HCT116 (cell line): ENCODE results near the gene MFSD1. TPM values are rescaled to one million over a fixed set of nuclear protein-coding genes. Genes with fewer than 3 reads are reported as not detected.

Source experiments
- ATAC-seq: fragments of 200-7000 bp; cut with Tn5 transposase; 2 replicates; pipeline ENCODE4 v1.9.1; 2020; ENCODE audit warnings: mild to moderate bottlenecking, moderate library complexity
- BruUV-seq: library from RNA; stranded (reverse); fragments of 400-500 nt; replicated peaks from 2 replicates; lab custom pipeline; 2021; lab: Mats Ljungman, UMichigan
- CTCF ChIA-PET: fragments of 300-600 bp; sonication (Branson Sonifier 250); formaldehyde crosslinking; loops from one replicate; lab custom pipeline; 2021; ENCODE audit warnings: antibody characterized with exemption; lab: Charles Lee
- POLR2A ChIA-PET: fragments of 300-600, 350-600 bp; sonication (Branson Sonifier 250); formaldehyde crosslinking; loops from one replicate; lab custom pipeline; 2021; ENCODE audit warnings: antibody characterized with exemption; lab: Charles Lee
- RAD21 ChIA-PET, 2 experiments: fragments of 300-600 bp; sonication (Branson Sonifier 250); formaldehyde crosslinking; loops; one replicate each; lab custom pipeline; 2023; ENCODE audit warnings: low total read pairs in 2 of 2; ENCODE audit not compliant: uncharacterized antibody in 2 of 2, unreplicated experiment in 2 of 2, low non-redundant PET in 1 of 2; lab: Charles Lee
- DNase-seq: peaks from one replicate; pipeline ENCODE4 v3.0.0-alpha.2; 2010; ENCODE audit warnings: low read depth, low spot score
- H2AFZ ChIP-seq: fragments of 200-600 bp; shearing (Covaris generic), sonication (generic); 2 replicates; pipeline ENCODE4 v1.6.1; 2017; ENCODE audit warnings: low read depth, mixed run types, mixed read lengths, antibody characterized with exemption, low read length; ENCODE audit not compliant: poor library complexity, severe bottlenecking
- H3K27ac ChIP-seq: 2 replicates; pipeline ENCODE4 v1.5.1; 2012; ENCODE audit warnings: low read depth, low read length
- H3K27me3 ChIP-seq: fragments of 200-600 bp; sonication (generic); 2 replicates; pipeline ENCODE4 v1.6.1; 2016; ENCODE audit warnings: mixed run types, low read length, mixed read lengths; ENCODE audit not compliant: insufficient read depth
- H3K36me3 ChIP-seq, 2 experiments: fragments of 200-500 bp in 1 of 2; fragments of 200-600 bp in 1 of 2; sonication (Bioruptor generic) in 1 of 2; sonication (generic) in 1 of 2; 2 replicates each; pipeline versions ENCODE4 v1.5.1 to v1.6.1; 2014 to 2016; ENCODE audit warnings: low read length in 2 of 2, inconsistent platforms in 1 of 2, mixed read lengths in 1 of 2, mixed run types in 1 of 2; ENCODE audit not compliant: insufficient read depth in 2 of 2, control insufficient read depth in 1 of 2
- H3K4me1 ChIP-seq, 2 experiments: fragments of 200-600 bp in 1 of 2; sonication (generic) in 1 of 2; 2 replicates each; pipeline versions ENCODE4 v1.5.1 to v1.6.1; 2012 to 2017; ENCODE audit warnings: low read length in 2 of 2, inconsistent platforms in 1 of 2, mild to moderate bottlenecking in 1 of 2, mixed read lengths in 1 of 2, mixed run types in 1 of 2, moderate library complexity in 1 of 2; ENCODE audit not compliant: insufficient read depth in 2 of 2, control insufficient read depth in 1 of 2
- H3K4me2 ChIP-seq: fragments of 200-600 bp; sonication (generic); 2 replicates; pipeline ENCODE4 v1.6.1; 2017; ENCODE audit warnings: mixed run types, low read length, mixed read lengths
- H3K4me3 ChIP-seq, 2 experiments: fragments of 200-600 bp in 1 of 2; sonication (generic) in 1 of 2; replicated peaks in 1 of 2; 2 replicates each; pipeline ENCODE4 v1.5.1; 2011 to 2016; ENCODE audit warnings: low read length in 2 of 2, control low read depth in 1 of 2, low read depth in 1 of 2, mild to moderate bottlenecking in 1 of 2, mixed read lengths in 1 of 2, mixed run types in 1 of 2
- H3K79me2 ChIP-seq: fragments of 200-600 bp; sonication (generic); 2 replicates; pipeline ENCODE4 v1.6.1; 2017; ENCODE audit warnings: mild to moderate bottlenecking, mixed run types, low read length, moderate library complexity, mixed read lengths; ENCODE audit not compliant: insufficient read depth
- H3K9ac ChIP-seq: fragments of 200-600 bp; sonication (generic); 2 replicates; pipeline ENCODE4 v1.6.1; 2016; ENCODE audit warnings: low read length, mixed read lengths
- H3K9me2 ChIP-seq: fragments of 200-600 bp; sonication (generic), shearing (Covaris generic); 2 replicates; pipeline ENCODE4 v1.6.1; 2017; ENCODE audit warnings: mixed run types, mild to moderate bottlenecking, moderate library complexity; ENCODE audit not compliant: insufficient read depth
- H3K9me3 ChIP-seq, 2 experiments: fragments of 200-500 bp in 1 of 2; fragments of 200-600 bp in 1 of 2; sonication (Bioruptor generic) in 1 of 2; sonication (generic) in 1 of 2; 2 replicates each; pipeline ENCODE4 v1.6.1; 2014 to 2017; ENCODE audit warnings: low read length in 2 of 2, mixed read lengths in 2 of 2, inconsistent platforms in 1 of 2, low read depth in 1 of 2, mild to moderate bottlenecking in 1 of 2, mixed run types in 1 of 2, moderate library complexity in 1 of 2; ENCODE audit not compliant: control insufficient read depth in 1 of 2, insufficient read depth in 1 of 2
- H4K20me1 ChIP-seq: fragments of 200-600 bp; sonication (generic), shearing (Covaris generic); 2 replicates; pipeline ENCODE4 v1.6.1; 2017; ENCODE audit warnings: mixed run types, mild to moderate bottlenecking, moderate library complexity; ENCODE audit not compliant: insufficient read depth
- CBX3 ChIP-seq: IDR thresholded peaks from 2 replicates; pipeline ENCODE4 v1.6.1; 2012; ENCODE audit warnings: low read depth
- CEBPB ChIP-seq: IDR thresholded peaks from 2 replicates; pipeline ENCODE4 v1.6.1; 2012; ENCODE audit warnings: low read depth
- ELF1 ChIP-seq: IDR thresholded peaks from 2 replicates; pipeline ENCODE4 v1.6.1; 2012; ENCODE audit warnings: low read depth, borderline replicate concordance
- EZH2 ChIP-seq: fragments of 200-600 bp; sonication (generic); IDR thresholded peaks from 2 replicates; pipeline ENCODE4 v1.6.1; 2017; ENCODE audit warnings: antibody characterized with exemption, mixed run types
- POLR2A ChIP-seq: IDR thresholded peaks from 2 replicates; pipeline ENCODE4 v1.7.0; 2011; ENCODE audit warnings: borderline replicate concordance; ENCODE audit not compliant: insufficient read depth, insufficient read length; ENCODE audit errors: extremely low read depth
- RAD21 ChIP-seq: IDR thresholded peaks from 2 replicates; pipeline ENCODE4 v1.6.1; 2012; ENCODE audit warnings: low read depth, mild to moderate bottlenecking
- SIN3A ChIP-seq: IDR thresholded peaks from 2 replicates; pipeline ENCODE4 v1.6.1; 2012; ENCODE audit warnings: low read depth
- SP1 ChIP-seq: IDR thresholded peaks from 2 replicates; pipeline ENCODE4 v1.6.1; 2012; ENCODE audit warnings: low read depth
- SRF ChIP-seq: IDR thresholded peaks from 2 replicates; pipeline ENCODE4 v1.6.1; 2012; ENCODE audit warnings: low read depth
- TCF7L2 ChIP-seq: IDR thresholded peaks from 2 replicates; pipeline ENCODE4 v1.7.0; 2011; ENCODE audit warnings: borderline replicate concordance, inconsistent platforms; ENCODE audit not compliant: insufficient read depth, insufficient read length; ENCODE audit errors: extremely low read depth
- YY1 ChIP-seq: IDR thresholded peaks from 2 replicates; pipeline ENCODE4 v1.6.1; 2011; ENCODE audit warnings: low read length, low read depth, moderate library complexity, mild to moderate bottlenecking; ENCODE audit not compliant: insufficient replicate concordance; ENCODE audit errors: extremely low read depth
- ZFX ChIP-seq: fragments of 450-650 bp; IDR thresholded peaks from 2 replicates; pipeline ENCODE4 v1.6.1; 2017
- ZNF274 ChIP-seq: fragments of 200-500 bp; sonication (Bioruptor generic); IDR thresholded peaks from 2 replicates; pipeline ENCODE4 v1.6.1; 2014; ENCODE audit warnings: mild to moderate bottlenecking, low read depth, low read length, inconsistent platforms
- intact Hi-C: fragments of 100-400 bp; cut with micrococcal nuclease; formaldehyde crosslinking; loops from 2 replicates; pipeline ENCODE4 v1.10.0; 2022
- total RNA-seq: library from RNA; stranded (reverse); gene quantifications from one replicate; pipeline ENCODE4 v1.2.1, GENCODE V29; 2021; ENCODE audit not compliant: unreplicated experiment
- TF ChIP-seq, protein P1 (sequence below), 3 experiments: fragments of 200-600 bp in 1 of 3; sonication (generic) in 1 of 3; IDR thresholded peaks in 2 of 3; conservative IDR thresholded peaks in 1 of 3; 2 replicates each; pipeline ENCODE4 v1.5.1; 2012 to 2017; ENCODE audit warnings: low read depth in 2 of 3, low read length in 2 of 3, antibody characterized with exemption in 1 of 3, borderline replicate concordance in 1 of 3, control low read depth in 1 of 3, mild to moderate bottlenecking in 1 of 3, mixed read lengths in 1 of 3, mixed run types in 1 of 3, moderate library complexity in 1 of 3; ENCODE audit not compliant: insufficient read depth in 1 of 3
- TF ChIP-seq, protein P2 (sequence below): IDR thresholded peaks from 2 replicates; pipeline ENCODE4 v1.6.1; 2011; ENCODE audit warnings: mild to moderate bottlenecking, low read length, moderate library complexity; ENCODE audit not compliant: insufficient replicate concordance; ENCODE audit errors: extremely low read depth
- TF ChIP-seq, protein P3 (sequence below): IDR thresholded peaks from 2 replicates; pipeline ENCODE4 v1.6.1; 2012
- TF ChIP-seq, protein P4 (sequence below): IDR thresholded peaks from 2 replicates; pipeline ENCODE4 v1.6.1; 2012

The MFSD1 gene
- total RNA-seq, 1 experiment from 2014 or later = 12.8 TPM

DNA sequence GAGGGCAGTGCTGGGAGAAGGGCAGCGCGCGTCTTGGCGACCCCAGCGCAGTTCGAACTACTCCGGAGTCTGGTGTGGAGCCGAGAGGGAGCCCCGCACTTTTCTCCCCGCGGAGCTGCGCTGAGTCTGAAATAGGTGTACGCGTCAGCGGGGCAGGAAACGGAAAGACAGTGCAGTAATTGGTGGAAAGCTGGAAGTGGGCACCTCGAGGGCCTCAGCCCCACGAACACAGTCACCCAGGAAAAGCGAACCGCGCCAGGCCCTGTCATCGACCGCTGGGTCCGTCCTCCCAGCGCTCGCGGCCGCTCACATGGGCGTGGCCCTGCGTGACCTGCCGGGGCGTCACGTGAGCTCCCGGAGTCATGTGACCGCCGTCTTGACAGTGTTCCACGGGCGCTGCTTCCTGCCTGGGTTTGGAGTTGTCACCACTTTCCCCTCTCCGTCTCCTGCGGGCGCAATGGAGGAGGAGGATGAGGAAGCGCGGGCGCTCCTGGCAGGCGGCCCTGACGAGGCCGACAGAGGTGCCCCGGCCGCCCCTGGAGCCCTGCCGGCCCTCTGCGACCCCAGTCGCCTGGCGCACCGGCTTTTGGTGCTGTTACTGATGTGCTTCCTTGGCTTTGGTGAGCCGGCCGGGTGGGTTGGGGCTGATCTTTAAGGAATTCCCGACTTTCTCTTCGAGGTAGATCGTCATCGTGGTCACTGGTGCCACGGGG lies at the start of gene MFSD1 (continued):
- TF ChIP-seq, protein P1, sequence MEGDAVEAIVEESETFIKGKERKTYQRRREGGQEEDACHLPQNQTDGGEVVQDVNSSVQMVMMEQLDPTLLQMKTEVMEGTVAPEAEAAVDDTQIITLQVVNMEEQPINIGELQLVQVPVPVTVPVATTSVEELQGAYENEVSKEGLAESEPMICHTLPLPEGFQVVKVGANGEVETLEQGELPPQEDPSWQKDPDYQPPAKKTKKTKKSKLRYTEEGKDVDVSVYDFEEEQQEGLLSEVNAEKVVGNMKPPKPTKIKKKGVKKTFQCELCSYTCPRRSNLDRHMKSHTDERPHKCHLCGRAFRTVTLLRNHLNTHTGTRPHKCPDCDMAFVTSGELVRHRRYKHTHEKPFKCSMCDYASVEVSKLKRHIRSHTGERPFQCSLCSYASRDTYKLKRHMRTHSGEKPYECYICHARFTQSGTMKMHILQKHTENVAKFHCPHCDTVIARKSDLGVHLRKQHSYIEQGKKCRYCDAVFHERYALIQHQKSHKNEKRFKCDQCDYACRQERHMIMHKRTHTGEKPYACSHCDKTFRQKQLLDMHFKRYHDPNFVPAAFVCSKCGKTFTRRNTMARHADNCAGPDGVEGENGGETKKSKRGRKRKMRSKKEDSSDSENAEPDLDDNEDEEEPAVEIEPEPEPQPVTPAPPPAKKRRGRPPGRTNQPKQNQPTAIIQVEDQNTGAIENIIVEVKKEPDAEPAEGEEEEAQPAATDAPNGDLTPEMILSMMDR (IDR thresholded peaks at IDR 0.05 in 2 of 3, conservative IDR thresholded peaks at IDR 0.05 in 1 of 3; ENCODE audit: borderline replicate concordance in 1 of 3, insufficient read depth in 1 of 3, low read depth in 2 of 3, low read length in 2 of 3) = no peak
- peak; percentile 14 for TF ChIP-seq YY1
- peak; percentile 99 for TF ChIP-seq SIN3A
- TF ChIP-seq, protein P2, sequence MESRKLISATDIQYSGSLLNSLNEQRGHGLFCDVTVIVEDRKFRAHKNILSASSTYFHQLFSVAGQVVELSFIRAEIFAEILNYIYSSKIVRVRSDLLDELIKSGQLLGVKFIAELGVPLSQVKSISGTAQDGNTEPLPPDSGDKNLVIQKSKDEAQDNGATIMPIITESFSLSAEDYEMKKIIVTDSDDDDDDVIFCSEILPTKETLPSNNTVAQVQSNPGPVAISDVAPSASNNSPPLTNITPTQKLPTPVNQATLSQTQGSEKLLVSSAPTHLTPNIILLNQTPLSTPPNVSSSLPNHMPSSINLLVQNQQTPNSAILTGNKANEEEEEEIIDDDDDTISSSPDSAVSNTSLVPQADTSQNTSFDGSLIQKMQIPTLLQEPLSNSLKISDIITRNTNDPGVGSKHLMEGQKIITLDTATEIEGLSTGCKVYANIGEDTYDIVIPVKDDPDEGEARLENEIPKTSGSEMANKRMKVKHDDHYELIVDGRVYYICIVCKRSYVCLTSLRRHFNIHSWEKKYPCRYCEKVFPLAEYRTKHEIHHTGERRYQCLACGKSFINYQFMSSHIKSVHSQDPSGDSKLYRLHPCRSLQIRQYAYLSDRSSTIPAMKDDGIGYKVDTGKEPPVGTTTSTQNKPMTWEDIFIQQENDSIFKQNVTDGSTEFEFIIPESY = no peak

DNA sequence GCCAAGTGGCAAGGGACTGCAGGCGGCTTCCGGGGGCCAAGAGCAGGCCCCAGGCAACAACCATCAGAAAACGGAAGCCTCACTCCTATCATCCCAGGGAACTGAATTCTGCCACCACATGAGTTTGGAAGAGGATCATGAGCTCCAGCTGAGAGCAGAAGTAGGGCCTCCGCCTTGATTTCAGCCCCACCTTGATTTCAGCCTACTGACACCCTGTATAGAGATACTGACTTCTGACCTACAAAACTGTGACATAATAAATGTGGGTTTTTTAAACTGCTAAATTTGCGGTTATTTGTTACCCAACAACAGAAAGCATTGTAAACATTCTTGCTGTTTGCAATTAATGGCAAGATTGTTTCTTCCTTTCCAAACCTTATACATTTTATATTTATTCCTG lies 48.0 kb upstream of the MFSD1 start:
- Histone ChIP-seq H3K79me2 (no peaks in the 10 kb centered on the region), H3K4me1 (no peaks in the 10 kb centered on the region), H3K36me3 (no peaks in the 10 kb centered on the region), H3K4me3 (no peak overlapping the region), H3K9me2 (no peaks in the 10 kb centered on the region), H3K4me2 (no peak overlapping the region), H3K9me3 (no peaks in the 10 kb centered on the region), H3K27me3 (no peaks in the 10 kb centered on the region), H2AFZ (no peak overlapping the region), H4K20me1 (no peaks in the 10 kb centered on the region), H3K9ac (no peak overlapping the region), H3K27ac (no peak overlapping the region)
- CTCF ChIA-PET = interaction anchor here (2.9 kb wide), 1 partner anchor 27 kb away, joined by 9 read pairs; no protein-coding TSS in a partner anchor
- ATAC-seq (no peak), DNase-seq (no peak)
- intact Hi-C loops = no loop called here
- RAD21 ChIA-PET = no interaction called here
- POLR2A ChIA-PET = no interaction called here
- no TSS peak for BruUV-seq
- TF ChIP-seq, protein P3, sequence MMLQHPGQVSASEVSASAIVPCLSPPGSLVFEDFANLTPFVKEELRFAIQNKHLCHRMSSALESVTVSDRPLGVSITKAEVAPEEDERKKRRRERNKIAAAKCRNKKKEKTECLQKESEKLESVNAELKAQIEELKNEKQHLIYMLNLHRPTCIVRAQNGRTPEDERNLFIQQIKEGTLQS = no peak
- TF ChIP-seq ZFX (no peak), SP1 (no peak), SRF (no peak), SIN3A (no peak), CEBPB (no peak), EZH2 (no peak), TCF7L2 (no peak), POLR2A (no peak), RAD21 (no peak), ELF1 (no peak), CBX3 (no peak), ZNF274 (no peak)
- TF ChIP-seq, protein P1 (IDR thresholded peaks at IDR 0.05 in 2 of 3, conservative IDR thresholded peaks at IDR 0.05 in 1 of 3; ENCODE audit: borderline replicate concordance in 1 of 3, insufficient read depth in 1 of 3, low read depth in 2 of 3, low read length in 2 of 3) = no peak
- TF ChIP-seq, protein P4, sequence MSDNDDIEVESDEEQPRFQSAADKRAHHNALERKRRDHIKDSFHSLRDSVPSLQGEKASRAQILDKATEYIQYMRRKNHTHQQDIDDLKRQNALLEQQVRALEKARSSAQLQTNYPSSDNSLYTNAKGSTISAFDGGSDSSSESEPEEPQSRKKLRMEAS = no peak
